Stomach (tissue), 4 donors: ENCODE measurements around the gene RWDD4.

Experiments
- CTCF ChIP-seq, 7 experiments: fragments of 450-650 bp in 4 of 7; fragments of 200-600 bp in 3 of 7; sonication (generic) in 3 of 7; IDR thresholded peaks; one replicate each; pipeline ENCODE4 v1.5.1; 2016 to 2019; ENCODE audit warnings: antibody characterized with exemption in 7 of 7, control low read depth in 2 of 7, mild to moderate bottlenecking in 1 of 7
- POLR2A ChIP-seq, 4 donors: fragments of 450-650 bp; IDR thresholded peaks; one replicate each; pipeline ENCODE4 v1.6.1; 2016; ENCODE audit warnings: antibody characterized with exemption in 4 of 4, control low read depth in 2 of 4, mild to moderate bottlenecking in 1 of 4, moderate library complexity in 1 of 4
- POLR2AphosphoS5 ChIP-seq, 3 donors: sonication (generic); formaldehyde crosslinking; IDR thresholded peaks; one replicate each; pipeline ENCODE4 v1.6.1; 2016; ENCODE audit warnings: antibody characterized with exemption in 3 of 3

- TF ChIP-seq CTCF (IDR thresholded peaks at IDR 0.05) (no peak), POLR2AphosphoS5 (IDR thresholded peaks at IDR 0.05) (no peak), POLR2A (IDR thresholded peaks at IDR 0.05) (no peak)
Measured at GRCh38 chr4:183636923-183637322, 22.1 kb downstream of the RWDD4 start.
